BJ (cell line): ENCODE measurements around the gene PALLD. TPM values are rescaled to one million over a fixed set of nuclear protein-coding genes. Genes with fewer than 3 reads are reported as not detected.

Source experiments
- CTCF ChIA-PET: fragments of 350-600 bp; formaldehyde crosslinking; extraction: SDS; loops from one replicate; lab custom pipeline; 2021; ENCODE audit warnings: antibody characterized with exemption, inconsistent platforms; lab: Yijun Ruan, JAX
- POLR2A ChIA-PET: fragments of 300-600 bp; sonication (Branson Sonifier 250); formaldehyde crosslinking; extraction: SDS; loops from one replicate; lab custom pipeline; 2021; ENCODE audit warnings: antibody characterized with exemption; lab: Charles Lee
- DNase-seq: peaks from one replicate; pipeline ENCODE4 v3.0.0-alpha.2; 2011; ENCODE audit warnings: low read depth
- H3K27me3 ChIP-seq: 2 replicates; pipeline ENCODE4 v1.6.0; 2011; ENCODE audit warnings: low read length; ENCODE audit not compliant: control insufficient read depth, insufficient read depth
- H3K36me3 ChIP-seq: 2 replicates; pipeline ENCODE4 v1.5.1; 2011; ENCODE audit warnings: low read length; ENCODE audit not compliant: control insufficient read depth, insufficient read depth
- H3K4me3 ChIP-seq: 2 replicates; pipeline ENCODE4 v1.5.1; 2011; ENCODE audit warnings: low read depth, mild to moderate bottlenecking, control low read depth, low read length
- polyA plus RNA-seq: library from polyadenylated mRNA; depleted of rRNA; stranded (reverse); fragments of >200 nt; gene quantifications from 2 replicates; pipeline ENCODE4 v1.2.3, GENCODE V29; 2011
- TF ChIP-seq, protein P1 (sequence below): IDR thresholded peaks from 2 replicates; pipeline ENCODE4 v1.5.1; 2011; ENCODE audit warnings: low read depth, mild to moderate bottlenecking, control low read depth, inconsistent platforms, low read length, moderate library complexity; ENCODE audit not compliant: insufficient read depth

Gene PALLD
- polyA plus RNA-seq, 1 experiment, result 30.3 TPM

DNA sequence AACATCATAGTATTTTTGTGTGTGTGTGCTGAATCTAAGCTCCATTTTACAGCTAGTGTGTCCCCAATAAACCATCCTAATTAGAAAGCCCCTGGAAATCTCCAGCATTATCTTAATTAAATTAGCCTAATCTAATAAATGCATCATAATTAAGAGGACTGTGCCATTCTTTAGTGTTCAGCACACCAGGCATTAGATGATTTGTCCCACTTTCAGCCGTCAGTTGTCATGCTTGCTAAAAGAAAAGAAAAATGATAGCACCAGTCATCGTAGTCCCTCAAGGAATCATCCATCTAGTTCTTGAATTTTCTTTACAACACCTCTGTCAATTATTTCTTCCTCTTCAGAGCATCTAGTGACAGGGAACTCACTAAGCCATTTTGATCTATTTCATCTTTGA is 155.9 kb downstream of the PALLD start:
- ChIA-PET POLR2A (no interaction called here), CTCF (no interaction called here)
- no peaks in the 10 kb centered on the region; the same call in 1 of the 2 replicates for H3K27me3 ChIP-seq
- no peak overlapping the region for H3K4me3 ChIP-seq
- DNase-seq, result no peak
- TF ChIP-seq, protein P1, sequence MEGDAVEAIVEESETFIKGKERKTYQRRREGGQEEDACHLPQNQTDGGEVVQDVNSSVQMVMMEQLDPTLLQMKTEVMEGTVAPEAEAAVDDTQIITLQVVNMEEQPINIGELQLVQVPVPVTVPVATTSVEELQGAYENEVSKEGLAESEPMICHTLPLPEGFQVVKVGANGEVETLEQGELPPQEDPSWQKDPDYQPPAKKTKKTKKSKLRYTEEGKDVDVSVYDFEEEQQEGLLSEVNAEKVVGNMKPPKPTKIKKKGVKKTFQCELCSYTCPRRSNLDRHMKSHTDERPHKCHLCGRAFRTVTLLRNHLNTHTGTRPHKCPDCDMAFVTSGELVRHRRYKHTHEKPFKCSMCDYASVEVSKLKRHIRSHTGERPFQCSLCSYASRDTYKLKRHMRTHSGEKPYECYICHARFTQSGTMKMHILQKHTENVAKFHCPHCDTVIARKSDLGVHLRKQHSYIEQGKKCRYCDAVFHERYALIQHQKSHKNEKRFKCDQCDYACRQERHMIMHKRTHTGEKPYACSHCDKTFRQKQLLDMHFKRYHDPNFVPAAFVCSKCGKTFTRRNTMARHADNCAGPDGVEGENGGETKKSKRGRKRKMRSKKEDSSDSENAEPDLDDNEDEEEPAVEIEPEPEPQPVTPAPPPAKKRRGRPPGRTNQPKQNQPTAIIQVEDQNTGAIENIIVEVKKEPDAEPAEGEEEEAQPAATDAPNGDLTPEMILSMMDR, result no peak
- H3K36me3 ChIP-seq, result no peaks in the 10 kb centered on the region

DNA sequence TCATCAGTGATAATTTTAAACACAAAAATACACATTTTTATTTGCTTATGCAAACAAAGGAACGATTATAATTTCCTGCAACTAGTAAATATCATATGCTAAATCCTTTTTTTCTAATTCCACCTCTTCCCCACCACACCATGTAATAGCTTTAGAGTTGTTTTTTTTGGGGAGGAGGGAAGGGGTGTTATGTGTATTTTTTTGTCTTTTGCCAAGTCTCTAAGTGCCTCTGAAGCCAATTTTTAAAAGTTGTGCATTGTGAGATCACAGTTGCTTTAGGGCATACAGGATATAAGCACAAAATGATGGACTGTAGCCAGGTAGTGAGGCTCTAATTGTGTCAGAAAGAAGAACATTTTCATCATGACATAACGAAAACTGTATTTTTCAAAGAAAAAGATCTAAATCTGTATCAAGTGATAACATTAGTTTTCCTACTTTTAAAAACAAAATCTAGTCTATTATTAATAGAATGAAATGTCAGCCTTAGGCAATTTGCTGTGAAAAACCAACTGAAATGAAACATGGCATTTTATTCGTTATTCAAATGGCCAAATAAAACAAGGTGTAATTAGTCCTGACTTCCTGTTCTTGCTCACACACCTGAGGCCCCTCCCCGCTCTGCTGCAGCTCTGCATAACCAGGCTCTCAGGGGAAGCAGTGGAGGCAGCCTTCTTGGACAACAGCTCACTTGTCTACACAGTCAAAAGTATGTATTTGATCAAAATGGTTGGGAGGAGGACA is 157.4 kb downstream of the PALLD start:
- H3K27me3 ChIP-seq, result no peaks in the 10 kb centered on the region; the same call in 1 of the 2 replicates
- no peak for DNase-seq
- TF ChIP-seq, protein P1, result no peak
- CTCF ChIA-PET, result no interaction called here
- H3K4me3 ChIP-seq, result no peak overlapping the region
- H3K36me3 ChIP-seq, result no peaks in the 10 kb centered on the region
- POLR2A ChIA-PET, result no interaction called here

DNA sequence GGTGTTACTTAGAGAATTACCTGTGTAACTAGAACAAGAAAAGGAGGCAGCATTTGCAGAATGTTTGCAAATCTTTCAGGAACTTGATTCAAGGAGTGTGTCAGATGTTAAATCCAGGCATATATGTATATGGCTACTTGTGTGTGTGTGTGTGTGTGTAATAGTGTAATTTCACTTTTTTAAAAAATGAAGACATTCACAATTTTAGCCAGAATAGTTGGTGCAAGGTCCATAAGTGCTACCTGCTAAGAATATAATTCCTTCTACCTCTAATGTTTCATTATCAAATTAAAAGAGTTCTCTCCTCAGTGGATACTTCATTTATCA is 158.0 kb downstream of the PALLD start:
- no peaks in the 10 kb centered on the region; the same call in 1 of the 2 replicates for H3K27me3 ChIP-seq
- ChIA-PET CTCF (no interaction called here), POLR2A (no interaction called here)
- DNase-seq, result no peak
- TF ChIP-seq, protein P1, result no peak
- no peaks in the 10 kb centered on the region for H3K36me3 ChIP-seq
- H3K4me3 ChIP-seq, result no peak overlapping the region

DNA sequence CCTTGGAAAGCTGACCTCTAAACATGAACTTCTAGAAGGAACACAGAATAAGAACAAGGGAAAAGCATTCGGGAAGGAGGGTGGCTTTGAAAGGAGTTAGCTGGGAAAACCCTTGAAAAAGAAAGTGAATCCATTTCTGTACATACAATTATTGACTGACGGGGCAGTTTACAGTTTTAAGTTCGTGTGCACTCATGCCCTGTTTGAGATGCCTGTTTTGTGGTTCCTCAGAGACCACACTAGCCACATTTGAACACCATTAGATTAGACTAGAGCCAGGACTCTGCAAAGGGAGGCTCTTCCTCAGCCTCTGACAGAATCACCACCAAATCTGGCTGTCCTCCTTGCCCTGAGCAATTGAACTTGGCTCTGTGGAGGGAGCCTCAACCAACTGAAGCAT is 158.3 kb downstream of the PALLD start:
- no peak overlapping the region for H3K4me3 ChIP-seq
- no peaks in the 10 kb centered on the region; the same call in 1 of the 2 replicates for H3K27me3 ChIP-seq
- DNase-seq, result no peak
- TF ChIP-seq, protein P1, result no peak
- H3K36me3 ChIP-seq, result no peaks in the 10 kb centered on the region
- CTCF ChIA-PET, result interaction anchor here (1.6 kb wide), 1 partner anchor 70 kb away, joined by 5 read pairs; no protein-coding TSS in a partner anchor
- POLR2A ChIA-PET, result no interaction called here

DNA sequence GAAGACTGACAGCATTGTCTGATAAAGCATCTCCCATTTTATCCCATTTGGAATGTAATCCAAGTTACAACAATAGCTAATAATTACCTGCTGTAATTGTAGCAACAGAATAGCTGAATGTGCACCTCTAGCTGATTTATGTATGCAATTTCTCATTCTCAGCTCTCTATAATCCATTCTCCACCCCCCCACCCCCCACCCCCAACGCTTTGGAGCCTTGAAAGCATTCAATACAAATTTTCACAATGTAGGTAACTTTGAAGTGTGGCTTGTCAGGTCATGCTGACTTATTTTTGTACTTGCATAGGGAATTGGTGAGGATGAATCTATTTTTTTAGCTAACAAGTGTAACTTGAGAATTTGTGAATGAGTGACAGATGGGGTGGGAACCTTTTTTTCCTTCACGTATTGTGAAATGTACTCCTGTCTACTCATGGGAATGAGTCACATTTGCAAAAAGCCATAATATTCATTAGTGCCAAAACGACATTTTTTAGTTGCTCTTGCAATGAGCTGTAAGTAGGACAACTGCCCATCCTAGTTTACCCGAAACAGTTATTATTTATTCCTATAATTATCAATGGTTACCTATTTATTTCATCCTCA is 159.3 kb downstream of the PALLD start:
- H3K4me3 ChIP-seq, result no peak overlapping the region
- TF ChIP-seq, protein P1, result no peak
- ChIA-PET CTCF (interaction anchor here (0.7 to 1.6 kb wide), 4 partner anchors 8 to 71 kb away, joined by 3 to 5 read pairs (median 3); no protein-coding TSS in a partner anchor), POLR2A (no interaction called here)
- DNase-seq, result peak; percentile 74
- H3K36me3 ChIP-seq, result no peaks in the 10 kb centered on the region
- H3K27me3 ChIP-seq, result no peaks in the 10 kb centered on the region; the same call in 1 of the 2 replicates
